Naive thymus-derived CD8-positive, alpha-beta T cell (primary cell): ENCODE data around the gene SLFN12. TPM values are rescaled to one million over a fixed set of nuclear protein-coding genes. Genes with fewer than 3 reads are reported as not detected.

Experiments used
- ATAC-seq, 2 donors: fragments of 150-1000 bp; cut with Tn5 transposase in 1 of 2; sonication (Bioruptor Pico), chemical (Tn5 transposase) in 1 of 2; 1 replicate in 1 of 2; 2 replicates in 1 of 2; pipeline ENCODE4 v1.10.0; 2021; ENCODE audit warnings: mild to moderate bottlenecking in 2 of 2, moderate library complexity in 2 of 2
- POLR2A ChIA-PET: fragments of 350-600 bp; sonication (Branson Sonifier 250); formaldehyde crosslinking; loops from one replicate; lab custom pipeline; 2021; ENCODE audit warnings: antibody characterized with exemption; lab: Charles Lee
- DNase-seq, 10 donors: peaks; one replicate each; pipeline versions ENCODE4 v3.0.0 to v3.0.0-alpha.2; 2020 to 2022
- H3K27ac Mint-ChIP-seq, 10 donors: one replicate each; pipeline ENCODE4 v1.8.0; 2020 to 2022; ENCODE audit warnings: mild to moderate bottlenecking in 10 of 10, mixed read lengths in 10 of 10, moderate library complexity in 4 of 10, inconsistent platforms in 1 of 10
- H3K27me3 Mint-ChIP-seq, 5 donors: one replicate each; pipeline ENCODE4 v1.8.0; 2021 to 2022; ENCODE audit warnings: mixed read lengths in 5 of 5
- H3K36me3 Mint-ChIP-seq, 3 donors: one replicate each; pipeline ENCODE4 v1.8.0; 2020 to 2022; ENCODE audit warnings: mixed read lengths in 3 of 3, mild to moderate bottlenecking in 2 of 3, inconsistent platforms in 1 of 3
- H3K4me1 Mint-ChIP-seq, 4 donors: one replicate each; pipeline ENCODE4 v1.8.0; 2021 to 2022; ENCODE audit warnings: mixed read lengths in 4 of 4
- H3K4me3 Mint-ChIP-seq, 10 donors: one replicate each; pipeline ENCODE4 v1.8.0; 2020 to 2022; ENCODE audit warnings: mild to moderate bottlenecking in 10 of 10, mixed read lengths in 10 of 10, moderate library complexity in 6 of 10, inconsistent platforms in 1 of 10
- H3K9me3 Mint-ChIP-seq, 9 donors: one replicate each; pipeline ENCODE4 v1.8.0; 2020 to 2022; ENCODE audit warnings: mixed read lengths in 9 of 9, mild to moderate bottlenecking in 3 of 9, inconsistent platforms in 1 of 9, moderate library complexity in 1 of 9
- polyA plus RNA-seq, 3 donors: library from polyadenylated mRNA; unstranded; fragments of 300-500 nt; fragmentation: Illumina TruSeq; gene quantifications; one replicate each; pipeline ENCODE4 v1.2.3, GENCODE V29; 2021
- total RNA-seq, 8 experiments: library from RNA in 2 of 8; stranded (reverse) in 2 of 8; gene quantifications; one replicate each; pipeline ENCODE4 v1.2.3 and lab custom pipeline; 2021 to 2026

The SLFN12 gene
- total and polyA plus RNA-seq, 5 experiments from 2014 or later, result 2.0 to 12.1 (median 3.1) TPM

DNA sequence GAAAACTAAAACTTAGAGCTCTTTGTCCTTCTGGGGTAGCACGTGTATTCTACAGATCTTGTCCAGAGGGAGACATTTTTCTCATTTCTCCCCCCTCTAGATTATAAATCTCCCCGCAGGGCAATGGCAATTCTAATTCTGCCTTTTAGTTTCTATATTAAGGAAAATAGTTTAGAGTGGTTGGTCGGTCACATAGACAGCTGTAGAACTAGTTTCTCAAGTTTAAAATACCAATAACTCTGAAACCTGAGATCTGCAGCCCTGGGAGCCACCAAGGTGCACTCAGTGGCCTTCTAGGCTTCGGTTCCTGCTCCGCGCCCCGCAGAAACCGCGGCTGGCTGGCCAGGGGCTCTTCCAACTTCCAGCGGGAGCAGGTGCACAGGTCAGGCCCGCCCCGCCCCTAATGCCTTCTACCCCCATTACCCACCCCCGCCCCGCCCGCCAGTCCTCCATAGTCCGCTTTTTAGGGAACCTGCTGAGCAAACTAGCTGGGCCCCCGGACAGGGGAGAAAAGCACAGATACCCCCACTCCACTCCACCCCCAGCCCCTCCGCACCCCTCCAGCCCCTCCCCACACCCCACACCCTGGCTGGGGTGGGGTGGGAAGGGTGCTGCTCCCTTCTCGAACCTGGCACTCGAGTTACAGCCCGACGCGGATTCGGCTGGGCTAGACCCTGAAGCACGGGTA, 59.3 kb downstream of the SLFN12 start:
- POLR2A ChIA-PET, result interaction anchor here (0.6 to 2.4 kb wide), 14 partner anchors 12 to 436 kb away, joined by 3 to 12 read pairs (median 6); partner anchors contain the start of genes PEX12, SLFN12L, SLFN13 and SLFN5
- H3K27ac Mint-ChIP-seq, result peak overlapping the region; percentile 93 to 100 (median 98)
- H3K27me3 Mint-ChIP-seq, result no peaks in the 10 kb centered on the region
- peak in 1 of 2 donors; percentile 38 for ATAC-seq
- H3K9me3 Mint-ChIP-seq, result peaks cover 2 to 22% (median 11%) of the 10 kb centered on the region in 9 donors
- H3K36me3 Mint-ChIP-seq, result peaks cover 0 to 13% (median 10%) of the 10 kb centered on the region in 3 donors
- H3K4me3 Mint-ChIP-seq, result peak overlapping the region; percentile 93 to 100 (median 98)
- DNase-seq, result peak in 6 of 10 donors; percentile 4 to 35 (median 18)
- peaks cover 31 to 67% (median 56%) of the 10 kb centered on the region in 4 donors for H3K4me1 Mint-ChIP-seq

- Mint-ChIP-seq H3K9me3 (peaks cover 2 to 22% (median 11%) of the 10 kb centered on the region in 9 donors), H3K27me3 (no peaks in the 10 kb centered on the region), H3K36me3 (peaks cover 0 to 13% (median 10%) of the 10 kb centered on the region in 3 donors), H3K4me1 (peaks cover 32 to 68% (median 58%) of the 10 kb centered on the region in 4 donors), H3K27ac (peak overlapping the region in 9 of 10 donors; percentile 0 to 76 (median 47)), H3K4me3 (peak overlapping the region; percentile 27 to 98 (median 64))
- POLR2A ChIA-PET, result interaction anchor here (1.4 kb wide), 1 partner anchor 59 kb away, joined by 4 read pairs; no protein-coding TSS in a partner anchor
- ATAC-seq (no peak), DNase-seq (no peak)
These were observed 60.4 kb downstream of the SLFN12 start for GRCh38 chr17:35371934-35372333.

- POLR2A ChIA-PET, result interaction anchor here (0.6 to 1.6 kb wide), 7 partner anchors 29 to 171 kb away, joined by 3 to 6 read pairs (median 4); no protein-coding TSS in a partner anchor
- peaks cover 13 to 24% (median 17%) of the 10 kb centered on the region in 3 donors for H3K36me3 Mint-ChIP-seq
These were observed 64.0 kb downstream of the SLFN12 start for GRCh38 chr17:35368081-35368830.

GRCh38 chr17:35361027-35361426, 71.3 kb downstream of the SLFN12 start:
- POLR2A ChIA-PET, result no interaction called here
- Mint-ChIP-seq H3K4me3 (no peak overlapping the region), H3K4me1 (peaks cover 11 to 35% (median 20%) of the 10 kb centered on the region in 4 donors), H3K36me3 (peaks cover 12 to 66% (median 42%) of the 10 kb centered on the region in 3 donors), H3K27me3 (no peaks in the 10 kb centered on the region), H3K27ac (no peak overlapping the region), H3K9me3 (no peaks in the 10 kb centered on the region)
- ATAC-seq, result no peak
- DNase-seq, result no peak

More at GRCh38 chr17:35368081-35368830, 64.0 kb downstream of the SLFN12 start:
- Mint-ChIP-seq H3K27ac (peak overlapping the region; percentile 37 to 88 (median 82)), H3K4me3 (peak overlapping the region; percentile 50 to 72 (median 64)), H3K9me3 (peaks cover 2 to 22% (median 11%) of the 10 kb centered on the region in 9 donors), H3K27me3 (no peaks in the 10 kb centered on the region), H3K4me1 (peaks cover 30 to 62% (median 54%) of the 10 kb centered on the region in 4 donors)
- DNase-seq, result peak in 8 of 10 donors; percentile 16 to 63 (median 40)
- ATAC-seq, result peak; percentile 92 to 98

Other genes starting within 250 kb of the SLFN12 start
- gene SLC35G3, start 238.1 kb downstream of the SLFN12 start, total RNA-seq, result under 1 TPM in 1 of 2 experiments, not detected in 1; 0.33 TPM
- gene SLC35G3, start 238.1 kb downstream of the SLFN12 start, polyA plus RNA-seq, result under 1 TPM; 0.15 to 0.47 (median 0.18) TPM
- 100 to 1,000 TPM; 224 to 227 TPM for gene SLFN5, start 189.4 kb downstream of the SLFN12 start, total RNA-seq
- gene SLFN5, start 189.4 kb downstream of the SLFN12 start, polyA plus RNA-seq, result 100 to 1,000 TPM in 1 of 3 donors, 10 to 100 TPM in 2; 73.8 to 161 (median 87.4) TPM
- 10 to 100 TPM; 10.8 to 16.0 TPM for gene SLFN11, start 58.9 kb downstream of the SLFN12 start, total RNA-seq
- gene SLFN11, start 58.9 kb downstream of the SLFN12 start, polyA plus RNA-seq, result 10 to 100 TPM in 1 of 3 donors, 1 to 10 TPM in 2; 4.8 to 12.3 (median 4.9) TPM
- gene SLFN13, start 16.3 kb upstream of the SLFN12 start, total RNA-seq, result 10 to 100 TPM; 15.9 to 17.0 TPM
- 1 to 10 TPM; 3.2 to 9.5 (median 3.4) TPM for gene SLFN13, start 16.3 kb upstream of the SLFN12 start, polyA plus RNA-seq
- 10 to 100 TPM; 44.7 to 51.1 TPM for gene SLFN12L, start 105.2 kb upstream of the SLFN12 start, total RNA-seq
- gene SLFN12L, start 105.2 kb upstream of the SLFN12 start, polyA plus RNA-seq, result 10 to 100 TPM in 2 of 3 donors, 1 to 10 TPM in 1; 9.6 to 12.3 (median 10.9) TPM
- gene SLFN14, start 128.3 kb upstream of the SLFN12 start, total RNA-seq, result not detected
- gene SLFN14, start 128.3 kb upstream of the SLFN12 start, polyA plus RNA-seq, result under 1 TPM; 0.06 to 0.33 (median 0.13) TPM
- gene PEX12, start 146.1 kb upstream of the SLFN12 start, total RNA-seq, result 1 to 10 TPM; 6.8 TPM
- 1 to 10 TPM; 1.7 to 2.5 (median 1.9) TPM for gene PEX12, start 146.1 kb upstream of the SLFN12 start, polyA plus RNA-seq
- gene AP2B1, start 154.8 kb upstream of the SLFN12 start, total RNA-seq, result 100 to 1,000 TPM; 140 to 150 TPM
- gene AP2B1, start 154.8 kb upstream of the SLFN12 start, polyA plus RNA-seq, result 10 to 100 TPM; 50.3 to 65.7 (median 52.0) TPM